M059J (cell line): Measurements from ENCODE around the gene CEMIP2. TPM values are rescaled to one million over a fixed set of nuclear protein-coding genes. Genes with fewer than 3 reads are reported as not detected.

ENCODE experiments used
- DNase-seq: peaks from one replicate; pipeline ENCODE4 v3.0.0-alpha.2; 2012; ENCODE audit warnings: low read depth
- total RNA-seq: library from RNA; depleted of rRNA; stranded (reverse); fragments of >200 nt; shearing (Covaris generic); gene quantifications from 2 replicates; pipeline ENCODE4 v1.2.3, GENCODE V29; 2014

The CEMIP2 gene
- total RNA-seq, 1 experiment from 2014 or later, result 42.3 TPM

- peak; percentile 74 for DNase-seq
Observed at GRCh38 chr9:71748280-71748743, 20.0 kb downstream of the CEMIP2 start.

DNA sequence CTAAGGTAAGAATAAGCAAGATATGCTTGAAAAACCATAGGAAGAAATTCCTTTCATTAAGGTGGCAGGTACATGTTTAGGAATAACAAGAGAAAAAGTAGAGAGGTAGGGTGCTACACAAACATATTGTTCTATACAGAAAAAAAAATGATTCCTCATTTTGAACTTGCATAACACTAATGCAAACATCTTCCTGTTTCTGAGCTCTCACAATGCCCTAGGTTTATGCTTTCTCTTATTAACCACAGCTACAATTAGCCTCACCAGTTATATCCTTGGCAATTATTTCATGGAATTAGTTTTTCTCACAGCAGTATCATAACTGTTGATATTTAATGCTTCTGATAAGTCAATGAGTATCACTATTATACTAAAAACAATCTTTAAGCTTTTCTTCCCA, 20.7 kb downstream of the CEMIP2 start:
- DNase-seq, result no peak

DNA sequence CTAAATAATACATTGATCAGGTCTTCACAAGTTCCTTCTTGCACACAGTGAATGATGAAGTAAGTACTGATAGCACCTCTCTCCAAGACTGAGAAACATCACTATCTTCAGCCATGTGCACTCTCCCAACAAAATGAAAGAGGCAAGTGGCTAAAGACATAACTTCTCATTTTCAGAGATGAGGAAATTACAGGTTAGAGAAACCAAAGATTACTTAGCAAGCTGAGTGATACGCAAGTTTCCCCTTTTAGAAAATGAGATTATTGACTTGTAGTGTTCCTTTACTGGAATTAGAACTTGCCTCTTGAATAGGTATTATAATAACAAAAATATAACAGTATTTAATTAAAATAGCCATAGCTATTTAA, 21.6 kb downstream of the CEMIP2 start:
- no peak for DNase-seq

GRCh38 chr9:71746023-71746757, 22.1 kb downstream of the CEMIP2 start:
- DNase-seq, result no peak

DNA sequence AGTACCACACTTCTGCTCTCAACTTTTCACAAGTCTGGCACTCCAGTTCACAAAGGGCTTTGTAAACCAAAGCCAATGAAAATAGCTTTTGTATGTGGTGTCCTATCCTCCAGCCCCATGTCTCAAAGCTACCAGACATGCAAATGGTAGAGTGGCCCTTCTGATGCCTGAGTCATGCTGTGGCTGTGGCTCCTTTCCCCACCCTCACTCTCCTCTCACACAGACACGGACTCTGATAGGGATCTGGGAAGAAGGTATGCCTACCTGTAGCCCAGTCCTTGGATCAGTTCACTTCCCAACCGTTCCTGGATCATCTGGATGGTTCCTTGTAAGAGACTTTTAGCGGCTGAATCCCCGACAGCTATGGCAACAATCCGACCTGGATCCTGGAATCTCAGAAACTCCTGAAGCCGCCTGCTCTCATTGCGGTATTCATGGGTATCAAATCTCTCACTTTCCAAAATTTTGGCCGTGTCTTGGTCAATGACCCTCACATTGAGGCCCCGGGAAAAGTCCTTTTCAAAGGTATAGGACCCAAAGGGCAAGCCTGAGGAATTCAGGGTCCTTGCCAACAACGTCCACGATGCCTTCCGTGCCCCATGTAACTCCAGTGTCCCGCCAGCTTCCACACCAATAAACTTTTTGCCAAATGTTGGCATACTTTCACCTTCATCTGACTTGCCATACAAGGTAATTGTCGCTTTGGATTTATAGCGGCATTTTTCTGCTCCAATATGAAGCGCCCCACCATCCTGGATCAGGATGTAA, 23.4 kb downstream of the CEMIP2 start:
- DNase-seq, result no peak

DNA sequence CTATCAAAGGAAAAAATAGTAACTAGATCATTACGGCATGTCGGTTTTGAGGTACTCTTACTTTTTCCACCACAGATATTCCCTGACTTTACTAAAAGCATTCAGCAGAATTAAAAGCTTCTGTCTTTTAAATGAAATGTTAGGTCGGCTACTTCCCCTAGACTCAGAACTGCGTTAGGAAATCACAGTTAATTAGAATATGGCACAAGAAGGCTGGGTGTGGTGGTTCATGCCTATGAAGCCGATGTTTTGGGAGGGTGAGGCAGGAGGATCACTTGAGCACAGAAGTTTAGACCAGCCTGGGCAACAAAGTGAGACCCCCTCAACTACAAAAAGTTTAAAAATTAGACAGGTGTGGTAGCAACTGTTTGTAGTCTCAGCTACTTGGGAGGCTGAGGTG, 24.4 kb downstream of the CEMIP2 start:
- no peak for DNase-seq

DNA sequence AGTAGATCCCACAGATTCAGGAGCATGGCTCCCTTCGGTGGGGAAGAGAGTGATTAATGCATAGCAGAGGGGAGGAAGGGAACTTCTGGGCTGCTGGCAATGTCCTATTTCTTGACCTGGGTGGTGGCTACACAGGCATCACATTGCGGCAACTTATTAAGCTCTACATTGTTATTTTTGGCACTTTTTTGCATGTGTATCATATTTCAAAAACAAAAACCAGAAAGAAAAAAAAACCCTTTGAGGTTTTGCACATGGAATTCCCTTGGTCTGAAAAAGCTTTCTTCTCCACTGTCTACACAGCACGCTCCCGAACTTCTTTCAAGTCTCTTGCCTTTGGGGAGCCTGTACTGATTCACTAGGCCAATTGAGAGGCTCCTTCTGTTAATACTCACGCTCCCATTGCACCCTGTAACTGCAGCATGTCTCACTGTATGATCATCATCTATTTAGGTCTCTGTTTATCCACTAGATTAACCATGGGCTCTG, 25.1 kb downstream of the CEMIP2 start:
- DNase-seq, result no peak

DNA sequence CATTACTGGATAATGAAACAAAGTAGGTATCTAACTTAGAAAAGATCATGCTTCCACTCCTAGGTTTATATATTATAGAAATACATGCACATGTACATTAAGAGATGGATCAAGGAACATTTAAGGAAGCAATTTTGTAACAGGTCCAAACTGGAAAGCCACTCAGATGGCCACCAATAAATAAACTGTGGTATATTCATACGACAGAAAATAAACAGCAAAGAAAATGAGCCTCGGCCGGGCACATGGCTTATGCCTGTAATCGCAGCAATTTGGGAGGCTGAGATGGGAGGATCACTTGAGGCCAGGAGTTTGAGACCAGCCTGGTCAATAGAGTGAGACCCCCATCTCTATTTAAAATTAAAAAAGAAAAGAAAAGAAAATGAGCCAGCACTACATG, 25.6 kb downstream of the CEMIP2 start:
- DNase-seq, result no peak

DNA sequence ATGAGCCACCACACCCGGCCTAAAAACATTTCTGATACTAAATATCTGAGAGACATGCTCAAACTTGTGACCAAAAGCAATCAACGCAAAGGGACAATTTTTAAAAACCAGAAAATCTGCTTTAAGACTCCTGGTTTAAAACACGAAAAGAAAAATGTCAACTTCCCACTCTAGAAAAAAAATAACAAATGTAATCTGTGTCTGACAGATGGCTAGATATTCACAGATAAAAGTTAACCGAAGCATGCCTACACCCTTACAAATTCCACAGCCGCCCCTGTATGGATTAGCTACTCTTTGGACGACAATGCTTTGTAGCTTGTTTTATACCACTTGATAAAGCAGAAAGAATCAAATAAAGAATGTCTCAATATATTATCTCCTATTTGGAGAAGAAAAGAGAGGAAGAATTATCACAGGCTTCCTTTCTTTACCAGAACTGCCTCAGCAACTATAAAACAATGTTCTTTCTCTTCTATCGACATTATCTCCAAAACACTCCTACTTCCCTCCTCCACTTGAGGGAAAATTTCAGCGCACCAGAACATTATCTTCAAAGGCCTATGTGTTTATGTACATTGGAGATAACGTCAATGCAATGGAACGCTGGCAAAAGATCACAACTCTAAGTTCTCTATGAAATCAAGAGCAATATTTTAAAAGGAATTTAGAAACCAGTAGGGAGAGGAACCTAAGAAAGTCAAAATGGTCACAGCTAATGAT, 26.2 kb downstream of the CEMIP2 start:
- no peak for DNase-seq

GRCh38 chr9:71740199-71740598, 28.1 kb downstream of the CEMIP2 start:
- no peak for DNase-seq

GRCh38 chr9:71737455-71737854, 30.9 kb downstream of the CEMIP2 start:
- peak; percentile 78 for DNase-seq

- DNase-seq, result no peak
Observed at GRCh38 chr9:71736236-71736635, 32.1 kb downstream of the CEMIP2 start.

- DNase-seq, result peak; percentile 30
Observed at GRCh38 chr9:71734950-71735349, 33.4 kb downstream of the CEMIP2 start.

GRCh38 chr9:71733176-71733575, 35.1 kb downstream of the CEMIP2 start:
- DNase-seq, result no peak

GRCh38 chr9:71729816-71730526, 38.3 kb downstream of the CEMIP2 start:
- DNase-seq, result peak; percentile 74

DNA sequence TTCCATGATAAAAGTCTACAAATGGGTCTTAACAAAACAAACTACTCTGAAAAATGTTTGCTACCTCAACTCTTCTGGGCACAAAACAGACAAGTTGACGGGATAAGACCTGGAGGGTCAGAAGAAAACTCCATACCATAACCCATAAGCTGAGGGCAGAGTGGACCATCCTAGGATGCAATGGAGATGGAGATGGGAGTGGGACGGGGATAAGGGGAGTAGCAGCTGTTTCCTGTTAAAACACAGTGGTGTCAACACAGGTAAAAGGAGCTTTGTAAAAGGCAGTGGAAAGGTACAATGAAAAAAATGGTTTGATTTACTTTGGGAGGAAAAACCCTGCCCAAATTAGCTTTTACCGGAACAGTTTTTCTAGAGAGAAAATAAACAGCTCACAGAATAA, 41.6 kb downstream of the CEMIP2 start:
- no peak for DNase-seq

- peak; percentile 99 for DNase-seq
Observed at GRCh38 chr9:71725590-71726338, 42.5 kb downstream of the CEMIP2 start.

- no peak for DNase-seq
Observed at GRCh38 chr9:71721855-71722254, 46.5 kb downstream of the CEMIP2 start.

DNA sequence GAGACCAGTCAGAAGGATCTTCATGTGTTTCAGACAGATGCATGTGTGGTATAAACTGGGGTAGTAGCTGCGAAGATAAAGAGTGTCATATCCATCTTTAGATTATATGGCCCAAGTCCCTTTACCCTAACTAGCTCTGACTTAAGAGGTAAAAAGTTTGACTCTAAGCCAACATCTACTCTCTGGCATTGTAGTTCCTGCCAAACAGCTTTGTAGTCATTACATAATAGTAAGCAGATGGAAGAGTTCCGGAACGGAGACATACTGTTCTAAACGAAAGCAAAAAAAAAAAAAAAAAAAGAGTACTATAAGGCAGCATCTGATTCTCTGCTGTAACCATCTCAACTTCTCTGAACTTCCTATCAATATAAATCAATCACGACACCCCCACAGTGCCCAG, 48.8 kb downstream of the CEMIP2 start:
- no peak for DNase-seq

- DNase-seq, result no peak
Observed at GRCh38 chr9:71719088-71719487, 49.2 kb downstream of the CEMIP2 start.
